GM18873 (cell line): ENCODE measurements around the gene FAM174C.
A peak's percentile ranks its signal among the peaks of the same experiment; 100 is the strongest.

ENCODE experiments used
- ATAC-seq: cut with Tn5 transposase; IDR thresholded peaks from one replicate; pipeline ENCODE4 v1.9.1; 2021; ENCODE audit warnings: mild to moderate bottlenecking, moderate library complexity, moderate number of reproducible peaks; ENCODE audit not compliant: unreplicated experiment, low FRiP score

Gene FAM174C

GRCh38 chr19:1249990-1250436, 25.3 kb upstream of the FAM174C start:
- no peak for ATAC-seq

DNA sequence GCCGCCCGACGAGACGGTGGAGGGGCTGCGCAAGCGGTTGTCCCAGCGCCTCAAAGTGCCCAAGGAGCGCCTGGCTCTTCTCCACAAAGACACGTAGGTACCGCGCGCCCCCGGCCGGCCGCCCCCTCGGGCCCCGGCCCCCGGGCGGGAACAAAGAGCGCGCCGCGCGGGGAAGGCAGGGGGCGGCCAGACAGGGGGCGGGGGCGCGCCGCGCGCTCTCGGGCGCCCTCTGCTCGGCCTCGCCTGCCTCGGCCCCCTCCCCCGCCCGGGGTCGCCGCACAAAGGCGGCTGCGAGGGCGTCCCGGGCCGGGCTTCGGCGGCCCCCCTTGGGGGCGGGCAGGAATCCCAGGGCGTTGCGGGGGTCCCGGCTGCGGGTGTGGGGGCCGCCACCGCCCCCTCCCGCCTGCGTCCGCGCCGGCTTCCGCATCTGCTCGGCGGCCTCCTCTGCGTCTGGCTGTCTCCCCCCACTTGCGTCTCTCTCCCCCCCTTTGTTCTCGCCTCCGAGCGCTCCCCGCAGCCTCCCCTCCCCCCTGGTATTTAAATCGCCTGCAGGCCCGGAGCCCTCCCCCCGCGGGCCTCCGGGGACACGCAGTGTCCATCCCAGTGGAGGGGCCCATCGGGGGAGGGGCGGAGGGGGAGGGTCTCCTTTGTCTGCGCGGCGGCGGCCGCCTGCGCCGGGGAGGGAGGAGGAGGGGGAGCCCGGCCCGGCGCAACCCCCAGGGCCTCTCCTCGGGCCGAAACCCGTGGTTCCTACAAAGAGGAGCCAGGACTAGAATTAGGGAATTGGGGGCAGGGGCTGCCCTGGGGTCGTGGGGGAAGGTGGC, 24.7 kb upstream of the FAM174C start:
- ATAC-seq = no peak

GRCh38 chr19:1251330-1252220, 23.8 kb upstream of the FAM174C start:
- no peak for ATAC-seq

DNA sequence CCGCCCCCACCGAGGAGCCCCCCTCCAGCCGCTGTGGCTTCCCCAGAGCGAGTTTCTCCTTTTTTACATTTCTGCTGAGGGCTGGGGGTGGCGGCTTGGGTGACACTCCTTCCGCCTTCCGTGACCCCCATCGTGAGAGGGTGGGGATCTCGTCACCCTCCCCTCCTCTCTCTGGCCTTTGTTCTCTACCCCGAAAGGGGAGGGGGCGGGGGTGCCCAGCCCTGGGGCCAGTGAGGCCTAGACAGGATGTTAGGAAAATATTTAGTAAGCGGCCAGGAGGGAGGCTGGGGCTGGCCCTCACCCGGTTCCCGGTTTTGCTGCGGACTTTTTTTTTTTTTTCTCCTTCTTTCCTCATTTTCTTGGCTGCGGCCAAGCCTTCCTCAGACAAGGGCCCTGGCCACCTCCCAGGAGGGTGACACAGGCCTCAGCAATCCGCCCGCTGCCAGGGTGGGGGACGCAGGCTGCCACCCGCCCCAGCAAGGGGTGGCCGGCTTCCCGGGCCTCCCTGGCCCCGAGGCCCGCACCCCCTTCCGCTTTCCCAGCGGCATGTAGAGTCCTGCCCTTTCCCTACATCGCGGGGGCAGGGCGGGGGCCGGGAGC, 23.0 kb upstream of the FAM174C start:
- ATAC-seq = no peak

GRCh38 chr19:1252821-1253513, 22.4 kb upstream of the FAM174C start:
- no peak for ATAC-seq

DNA sequence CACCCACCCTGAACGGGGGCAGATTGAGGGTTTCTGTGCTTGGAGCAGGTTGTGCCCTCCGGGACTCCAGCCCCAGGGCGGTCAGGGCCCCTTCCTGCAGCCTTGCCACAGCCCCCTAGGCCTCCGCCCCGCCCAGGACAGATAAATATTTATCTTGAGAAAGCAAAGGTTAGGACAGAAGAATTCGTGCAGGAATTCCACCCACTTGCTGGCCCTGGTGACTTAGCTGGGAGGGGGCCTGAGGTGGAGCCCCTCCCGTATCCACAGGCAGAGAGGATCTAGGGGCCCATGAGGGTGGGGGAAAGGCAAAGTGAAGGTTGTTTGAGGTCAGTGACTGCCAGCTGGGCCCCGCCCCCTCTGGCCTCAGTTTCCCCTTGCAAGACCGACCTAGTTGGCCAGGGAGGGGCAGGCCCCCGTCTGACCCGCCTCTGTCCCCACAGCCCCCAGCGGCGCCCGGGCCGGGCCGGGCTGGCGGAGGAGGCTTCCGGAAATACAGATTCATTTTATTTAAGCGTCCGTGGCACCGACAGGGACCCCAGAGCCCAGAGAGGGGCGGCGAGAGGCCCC, 21.7 kb upstream of the FAM174C start:
- no peak for ATAC-seq

DNA sequence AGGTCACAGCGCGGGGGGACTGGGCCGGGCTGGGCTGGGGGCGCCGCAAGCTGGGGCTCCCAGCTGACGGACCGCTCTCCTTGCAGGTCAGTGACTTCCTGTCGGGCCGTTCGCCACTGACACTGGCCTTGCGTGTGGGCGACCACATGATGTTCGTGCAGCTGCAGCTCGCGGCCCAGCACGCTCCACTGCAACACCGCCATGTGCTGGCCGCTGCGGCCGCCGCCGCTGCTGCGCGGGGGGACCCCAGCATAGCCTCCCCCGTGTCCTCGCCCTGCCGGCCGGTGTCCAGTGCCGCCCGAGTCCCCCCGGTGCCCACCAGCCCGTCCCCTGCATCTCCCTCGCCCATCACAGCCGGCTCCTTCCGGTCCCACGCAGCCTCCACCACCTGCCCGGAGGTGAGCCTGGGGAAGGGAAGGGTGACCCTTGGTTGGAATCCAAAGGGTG, 21.2 kb upstream of the FAM174C start:
- ATAC-seq = no peak

- ATAC-seq = no peak
Measured at GRCh38 chr19:1254530-1255185, 20.7 kb upstream of the FAM174C start.

- no peak for ATAC-seq
Measured at GRCh38 chr19:1255186-1256161, 19.9 kb upstream of the FAM174C start.

GRCh38 chr19:1256646-1257474, 18.5 kb upstream of the FAM174C start:
- no peak for ATAC-seq

DNA sequence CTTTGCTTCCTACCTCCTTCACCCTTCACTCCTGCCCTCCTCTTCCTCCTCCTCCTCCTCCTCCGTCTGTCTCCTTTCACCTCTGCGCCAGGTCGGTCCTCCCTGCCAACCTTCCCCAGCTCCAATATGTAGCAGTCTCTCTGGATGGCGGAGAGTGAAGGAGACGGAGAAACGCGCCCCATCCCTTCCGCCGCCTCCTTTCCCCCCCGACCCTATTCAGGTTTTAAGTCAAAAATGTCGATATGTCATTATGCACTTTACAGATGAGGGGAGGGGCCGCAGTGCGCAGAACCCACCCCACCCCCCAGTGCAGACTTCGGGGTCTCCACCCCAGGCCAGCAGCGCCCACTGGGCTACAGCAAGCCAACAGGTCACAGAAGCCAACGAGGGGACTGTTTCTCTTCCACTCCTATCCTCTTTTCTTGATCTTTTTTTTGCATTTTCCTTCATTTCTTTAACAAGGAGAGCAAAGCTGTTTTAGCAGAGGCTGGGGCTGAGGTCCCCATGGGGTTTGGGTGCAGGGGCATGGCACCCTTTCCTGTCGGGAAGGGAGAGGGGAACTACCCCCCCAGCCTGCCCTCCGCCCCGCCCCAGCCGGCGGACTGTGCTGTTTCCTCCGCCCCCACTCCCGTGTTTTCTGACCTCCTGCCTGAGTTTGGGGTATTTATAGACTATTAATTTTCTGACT, 17.7 kb upstream of the FAM174C start:
- no peak for ATAC-seq

DNA sequence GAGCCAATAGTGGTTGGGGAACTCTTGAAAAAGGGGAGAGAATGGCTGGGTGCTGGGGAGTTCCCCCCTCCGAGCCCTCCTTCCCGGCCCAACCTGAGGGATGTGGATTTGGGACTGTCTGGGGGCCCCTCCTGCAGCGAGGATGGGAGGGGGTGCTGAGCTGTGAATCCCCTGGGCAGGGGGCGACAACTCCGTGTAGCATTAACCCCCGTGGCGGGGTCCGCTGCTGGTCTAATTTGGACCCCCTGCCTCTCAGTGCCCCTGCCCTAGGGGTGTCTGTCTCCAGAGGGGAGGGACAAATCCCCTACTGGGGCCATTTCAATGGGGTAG, 17.2 kb upstream of the FAM174C start:
- no peak for ATAC-seq

DNA sequence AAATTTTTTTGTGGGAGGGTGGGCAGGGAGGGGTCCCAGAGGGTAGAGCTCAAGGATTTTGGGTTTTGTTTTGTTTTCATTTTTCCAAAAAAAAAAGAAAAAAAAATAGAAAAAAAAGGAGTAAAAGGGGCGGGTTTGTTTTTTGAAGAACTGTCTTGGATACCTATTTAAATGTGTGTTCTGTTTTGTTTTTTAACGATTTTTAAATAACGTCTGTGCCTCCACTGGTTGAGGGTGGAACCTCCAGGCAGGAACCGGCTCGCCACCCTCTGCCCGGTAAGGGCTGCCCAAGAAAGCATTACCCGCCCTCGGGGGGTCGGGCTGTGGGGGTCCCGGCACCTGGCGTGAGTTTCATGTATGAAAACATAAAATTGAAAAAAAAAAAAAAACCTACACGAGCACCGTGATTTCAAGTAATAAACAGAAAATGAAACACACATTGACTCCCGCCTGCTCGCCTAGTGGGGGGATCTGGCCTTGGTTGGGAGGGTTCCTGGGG, 16.6 kb upstream of the FAM174C start:
- no peak for ATAC-seq

DNA sequence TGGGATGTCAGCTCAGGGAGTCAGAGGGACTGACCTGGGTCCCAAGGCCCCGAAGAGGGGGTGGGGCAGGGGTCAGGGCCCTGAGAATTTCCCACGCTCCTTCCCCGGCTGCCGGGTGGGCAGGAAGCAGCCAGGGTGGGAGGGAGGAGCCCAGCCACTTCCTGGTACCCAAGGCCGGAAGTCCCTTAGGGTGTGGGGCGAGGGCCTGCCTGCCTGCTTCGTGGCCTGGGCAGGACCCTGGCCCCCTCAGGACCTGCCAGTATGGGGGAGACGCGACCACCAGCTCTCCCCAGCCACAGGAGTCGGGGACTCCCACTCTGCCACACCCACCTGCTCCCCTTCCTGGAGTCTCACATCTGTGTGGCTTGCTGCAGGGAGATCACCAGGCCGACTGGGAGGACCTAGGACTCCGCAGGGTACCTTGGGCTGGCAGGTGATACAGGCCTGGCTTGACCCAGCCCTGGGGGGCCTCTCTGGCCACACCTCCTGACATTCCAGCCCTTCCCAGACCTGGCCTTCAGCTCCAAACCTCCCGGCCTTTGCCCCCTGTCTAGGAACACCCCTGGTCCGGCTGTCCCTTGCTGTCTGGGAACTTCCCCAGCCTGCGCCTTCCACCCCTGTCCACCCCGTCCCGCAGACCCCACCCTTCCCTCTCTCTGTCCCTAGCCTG, 16.0 kb upstream of the FAM174C start:
- peak; percentile 27 for ATAC-seq

DNA sequence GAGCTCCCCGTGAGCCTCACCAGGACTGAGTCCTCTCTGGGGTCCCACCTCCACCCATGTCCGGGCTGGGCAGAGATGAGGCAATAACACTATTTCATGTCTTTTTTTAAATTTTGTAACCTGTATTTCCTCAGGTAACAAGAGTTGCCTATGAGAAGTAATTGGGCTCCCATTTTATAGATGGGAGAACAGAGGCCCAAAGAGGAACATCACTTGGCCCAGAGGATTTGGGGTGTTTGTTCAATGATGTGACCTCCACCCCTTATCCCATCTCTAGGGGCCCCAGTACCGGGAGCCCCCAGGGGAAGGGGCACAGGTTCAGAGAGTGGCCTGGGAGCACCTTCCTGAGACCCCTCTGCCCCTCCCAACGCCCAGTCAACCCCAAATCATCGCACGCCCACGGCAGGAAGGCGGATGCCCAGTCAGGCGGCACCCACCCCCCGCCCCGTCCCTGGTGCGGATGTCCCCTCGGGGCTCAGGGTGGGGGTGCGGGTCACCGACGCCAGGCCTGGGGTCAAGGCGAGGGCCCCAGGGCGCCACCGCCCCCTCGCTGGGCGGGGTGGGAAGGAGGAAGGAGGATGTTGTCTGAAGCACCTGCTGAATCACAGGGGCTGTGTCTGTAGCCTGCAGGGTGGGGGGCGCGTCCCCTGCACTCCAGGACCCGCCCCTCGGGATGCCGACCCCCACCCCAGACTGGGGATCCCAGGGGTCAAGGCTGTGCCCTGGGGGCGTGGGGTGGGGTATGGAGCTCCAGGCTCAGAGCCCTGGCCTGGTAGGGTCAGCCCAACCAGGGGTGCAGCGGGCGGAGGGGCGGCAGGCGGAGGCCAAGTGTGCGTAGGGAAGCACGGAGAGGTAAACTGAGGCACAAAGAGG, 15.2 kb upstream of the FAM174C start:
- peak; percentile 12 for ATAC-seq
